GM12891 (cell line): ENCODE results near the gene ATP2B2.

Experiments
- DNase-seq: peaks from one replicate; pipeline ENCODE4 v3.0.0; 2011; ENCODE audit warnings: low spot score; ENCODE audit not compliant: insufficient read length
- FAIRE-seq: peaks from 2 replicates; lab custom pipeline; 2011; peaks lifted over from hg19 to GRCh38; lab: Jason Lieb, UNC
- PAX5 ChIP-seq: IDR thresholded peaks from 2 replicates; pipeline ENCODE4 v1.6.1; 2011; ENCODE audit warnings: low read length, moderate library complexity, mild to moderate bottlenecking; ENCODE audit not compliant: insufficient read depth, severe bottlenecking
- POLR2A ChIP-seq: IDR thresholded peaks from 2 replicates; pipeline ENCODE4 v1.6.1; 2011; ENCODE audit warnings: low read depth, low read length, control low read depth
- POLR2AphosphoS5 ChIP-seq: IDR thresholded peaks from 2 replicates; pipeline ENCODE4 v1.6.1; 2011; ENCODE audit warnings: low read depth, low read length, control low read depth
- POU2F2 ChIP-seq: IDR thresholded peaks from 2 replicates; pipeline ENCODE4 v1.6.1; 2011; ENCODE audit warnings: low read depth, mild to moderate bottlenecking, control low read depth, low read length, moderate library complexity
- SPI1 ChIP-seq: IDR thresholded peaks from 2 replicates; pipeline ENCODE4 v1.6.1; 2011; ENCODE audit warnings: low read depth, low read length, control low read depth
- TAF1 ChIP-seq: IDR thresholded peaks from 2 replicates; pipeline ENCODE4 v1.6.1; 2011; ENCODE audit warnings: low read depth, low read length, control low read depth

Gene ATP2B2

GRCh38 chr3:10319804-10320203 is 185.6 kb downstream of the ATP2B2 start:
- FAIRE-seq (no peak), DNase-seq (no peak)
- TF ChIP-seq POLR2AphosphoS5 (no peak), SPI1 (no peak), PAX5 (no peak), POLR2A (no peak), TAF1 (no peak), POU2F2 (no peak)

DNA sequence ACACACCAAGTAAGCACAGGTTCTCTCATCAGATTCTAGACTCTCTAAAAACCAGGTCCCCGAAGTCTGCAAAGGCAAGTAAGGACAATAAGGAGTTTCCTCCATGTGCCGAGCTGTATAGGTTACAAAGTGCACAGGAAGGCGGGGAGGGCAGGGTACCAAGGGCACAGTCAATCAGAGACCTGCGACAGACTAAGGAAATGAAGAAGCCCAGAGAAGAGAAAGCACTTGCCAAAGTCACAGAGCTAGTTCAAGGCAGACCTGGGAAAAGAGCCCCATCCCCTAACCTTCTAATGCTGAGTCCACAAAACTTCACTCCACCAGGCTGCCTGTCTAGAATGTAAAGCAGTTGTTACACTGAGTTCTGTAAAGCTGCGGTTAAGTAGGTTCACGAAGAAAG is 186.1 kb downstream of the ATP2B2 start:
- TF ChIP-seq SPI1: no peak
- TF ChIP-seq POLR2AphosphoS5: no peak
- TF ChIP-seq PAX5: no peak
- FAIRE-seq (no peak), DNase-seq (no peak)

- TF ChIP-seq TAF1: no peak
- TF ChIP-seq PAX5: no peak
- FAIRE-seq (no peak), DNase-seq (no peak)
Observed at GRCh38 chr3:10317961-10318350, 187.4 kb downstream of the ATP2B2 start.

DNA sequence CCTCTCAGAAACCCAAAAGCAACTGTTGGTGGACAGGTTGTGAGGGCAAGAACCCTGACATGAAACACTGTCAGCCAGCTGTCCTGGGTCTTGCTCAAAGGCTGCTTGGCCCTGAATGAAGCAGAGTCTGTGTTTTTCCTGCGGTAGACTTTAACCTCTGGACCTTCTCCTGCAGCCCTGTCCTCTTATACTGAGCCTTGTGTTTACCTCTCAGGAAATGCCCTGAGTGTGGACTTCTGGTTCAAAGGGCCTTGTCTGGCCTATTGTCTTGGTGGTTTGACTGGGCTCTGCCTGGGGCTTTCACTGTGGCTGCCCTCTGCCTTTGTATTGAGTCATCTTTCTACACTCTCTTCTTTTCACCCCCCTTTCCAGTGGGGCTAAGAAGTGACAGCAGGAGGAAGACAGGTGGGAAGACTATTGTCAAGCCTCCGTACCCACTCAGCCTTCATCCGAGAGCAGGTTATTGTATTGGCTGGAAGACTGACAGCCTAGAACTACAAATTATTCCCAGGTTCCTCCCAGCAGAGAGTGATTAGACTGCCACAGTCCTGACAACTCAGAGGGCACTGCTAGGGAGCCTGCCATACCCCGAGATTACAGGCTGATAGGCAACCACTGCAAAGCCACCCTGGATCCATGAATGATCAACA is 187.9 kb downstream of the ATP2B2 start:
- DNase-seq: no peak
- TF ChIP-seq POLR2A (no peak), POLR2AphosphoS5 (no peak), TAF1 (no peak), POU2F2 (no peak), SPI1 (no peak), PAX5 (no peak)
- no peak for FAIRE-seq

DNA sequence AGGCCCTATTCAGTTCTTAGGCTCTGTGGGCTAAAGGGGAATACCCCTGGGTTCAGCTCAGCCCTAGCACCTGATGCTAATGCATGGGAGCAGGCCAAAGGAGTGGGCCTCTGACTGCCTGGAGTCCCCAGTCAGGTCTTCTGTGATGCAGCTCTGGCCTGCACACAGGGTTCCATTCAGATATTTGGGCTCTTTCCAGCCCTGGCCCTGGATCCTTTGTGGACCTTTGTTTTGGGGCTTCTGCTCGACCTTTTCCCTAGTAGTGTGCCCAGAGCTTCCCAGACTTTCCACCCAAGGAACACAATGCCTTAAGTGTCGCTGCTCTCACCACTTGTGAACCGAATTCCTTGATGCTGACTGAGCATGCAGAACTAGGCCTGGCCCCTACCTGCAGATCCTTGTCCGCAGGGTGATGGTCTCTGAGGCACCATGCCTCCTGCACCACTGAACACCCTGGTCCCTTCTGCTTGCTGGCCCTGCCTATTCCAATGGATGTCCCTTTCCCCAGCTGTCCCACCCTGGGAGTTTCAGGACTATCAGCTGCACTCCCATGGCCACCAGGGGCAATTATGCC is 189.5 kb downstream of the ATP2B2 start:
- FAIRE-seq (no peak), DNase-seq (no peak)
- TF ChIP-seq POLR2AphosphoS5 (peak; percentile 68; the same call in 1 of the 2 replicates), PAX5 (no peak)

GRCh38 chr3:10315101-10315500 is 190.3 kb downstream of the ATP2B2 start:
- no peak for FAIRE-seq

DNA sequence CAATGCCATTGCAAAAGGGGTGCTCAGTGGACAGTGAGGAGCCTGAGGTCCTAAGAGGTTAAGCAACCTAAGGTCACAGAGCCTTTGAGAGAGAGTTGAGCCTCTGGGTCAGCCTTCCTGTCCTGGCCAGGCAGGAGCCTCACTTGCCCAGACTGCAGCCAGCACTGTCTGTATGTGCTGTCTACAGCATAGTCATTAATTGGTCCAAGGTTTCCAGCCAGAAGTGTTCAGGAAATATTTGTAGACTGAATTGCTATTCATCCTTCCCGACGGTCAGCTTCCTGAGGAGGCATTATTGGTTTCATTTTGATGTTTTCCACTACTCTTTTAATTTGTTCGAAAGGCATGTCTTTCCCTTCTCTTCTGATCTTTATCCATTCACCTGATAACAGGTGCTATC is 192.5 kb downstream of the ATP2B2 start:
- no peak for DNase-seq
- TF ChIP-seq POLR2A (no peak), TAF1 (no peak), POLR2AphosphoS5 (no peak), SPI1 (no peak), PAX5 (no peak), POU2F2 (no peak)
- no peak for FAIRE-seq

More at GRCh38 chr3:10315101-10315500, 190.3 kb downstream of the ATP2B2 start:
- TF ChIP-seq PAX5 (no peak), POU2F2 (no peak), TAF1 (no peak), POLR2AphosphoS5 (no peak), SPI1 (no peak), POLR2A (no peak)
- DNase-seq: no peak

GRCh38 chr3:10312391-10312790 is 193.0 kb downstream of the ATP2B2 start:
- FAIRE-seq (no peak), DNase-seq (no peak)
- TF ChIP-seq PAX5 (no peak), POLR2A (no peak), TAF1 (no peak), SPI1 (no peak), POLR2AphosphoS5 (no peak; the same call in 1 of the 2 replicates), POU2F2 (no peak)

DNA sequence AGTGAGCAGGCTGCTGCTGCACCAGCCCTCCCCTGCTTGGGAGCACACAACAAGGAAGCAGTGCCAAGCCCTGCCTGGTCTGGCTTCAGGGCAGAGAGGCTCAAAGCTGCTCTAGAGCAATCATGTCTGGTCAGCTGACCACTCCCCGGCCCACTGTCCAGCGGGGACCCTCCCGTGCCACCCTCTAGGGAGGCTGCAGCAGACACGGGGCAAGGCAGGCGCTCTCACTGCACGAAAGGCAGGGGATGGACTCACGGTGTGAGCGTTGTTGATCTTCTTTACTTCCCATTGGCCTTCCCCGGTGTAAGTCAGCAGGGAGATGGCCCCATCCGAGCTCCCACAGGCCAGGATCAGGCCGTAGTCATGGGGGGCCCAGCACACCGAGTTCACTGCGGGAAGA is 193.7 kb downstream of the ATP2B2 start:
- DNase-seq (no peak), FAIRE-seq (no peak)
- TF ChIP-seq POLR2AphosphoS5: no peak
- TF ChIP-seq SPI1: no peak
- no peak for TF ChIP-seq POU2F2
- no peak for TF ChIP-seq TAF1
- TF ChIP-seq PAX5: no peak
- TF ChIP-seq POLR2A: no peak

- DNase-seq: no peak
- TF ChIP-seq PAX5 (no peak), TAF1 (no peak), POLR2A (no peak), POLR2AphosphoS5 (no peak), POU2F2 (no peak), SPI1 (no peak)
- FAIRE-seq: no peak
Observed at GRCh38 chr3:10310578-10310977, 194.8 kb downstream of the ATP2B2 start.
